Measurements from ENCODE around the gene KCNK16.

- no peak for TF ChIP-seq CREB5 (CRISPR knock-in tag; IDR thresholded peaks at IDR 0.05; ENCODE audit: low read depth)
- no peak for TF ChIP-seq RARB (CRISPR knock-in tag; IDR thresholded peaks at IDR 0.05)
- TF ChIP-seq SNAI2 (CRISPR knock-in tag; IDR thresholded peaks at IDR 0.05): no peak
- TF ChIP-seq ZC3H10 (CRISPR knock-in tag; IDR thresholded peaks at IDR 0.05): no peak
- TF ChIP-seq ZFP30 (CRISPR knock-in tag; IDR thresholded peaks at IDR 0.05): no peak
- no peak for TF ChIP-seq ARNTL (CRISPR knock-in tag; IDR thresholded peaks at IDR 0.05; ENCODE audit: borderline replicate concordance, low read depth)
- TF ChIP-seq TCF4 (CRISPR knock-in tag; IDR thresholded peaks at IDR 0.05; ENCODE audit: borderline replicate concordance): no peak
- no peak for TF ChIP-seq ZNF565 (CRISPR knock-in tag; conservative IDR thresholded peaks at IDR 0.05; ENCODE audit: low read depth)
- TF ChIP-seq, protein P1, sequence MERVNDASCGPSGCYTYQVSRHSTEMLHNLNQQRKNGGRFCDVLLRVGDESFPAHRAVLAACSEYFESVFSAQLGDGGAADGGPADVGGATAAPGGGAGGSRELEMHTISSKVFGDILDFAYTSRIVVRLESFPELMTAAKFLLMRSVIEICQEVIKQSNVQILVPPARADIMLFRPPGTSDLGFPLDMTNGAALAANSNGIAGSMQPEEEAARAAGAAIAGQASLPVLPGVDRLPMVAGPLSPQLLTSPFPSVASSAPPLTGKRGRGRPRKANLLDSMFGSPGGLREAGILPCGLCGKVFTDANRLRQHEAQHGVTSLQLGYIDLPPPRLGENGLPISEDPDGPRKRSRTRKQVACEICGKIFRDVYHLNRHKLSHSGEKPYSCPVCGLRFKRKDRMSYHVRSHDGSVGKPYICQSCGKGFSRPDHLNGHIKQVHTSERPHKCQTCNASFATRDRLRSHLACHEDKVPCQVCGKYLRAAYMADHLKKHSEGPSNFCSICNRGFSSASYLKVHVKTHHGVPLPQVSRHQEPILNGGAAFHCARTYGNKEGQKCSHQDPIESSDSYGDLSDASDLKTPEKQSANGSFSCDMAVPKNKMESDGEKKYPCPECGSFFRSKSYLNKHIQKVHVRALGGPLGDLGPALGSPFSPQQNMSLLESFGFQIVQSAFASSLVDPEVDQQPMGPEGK (CRISPR knock-in tag; IDR thresholded peaks at IDR 0.05; ENCODE audit: borderline replicate concordance): no peak
- TF ChIP-seq, protein P2, sequence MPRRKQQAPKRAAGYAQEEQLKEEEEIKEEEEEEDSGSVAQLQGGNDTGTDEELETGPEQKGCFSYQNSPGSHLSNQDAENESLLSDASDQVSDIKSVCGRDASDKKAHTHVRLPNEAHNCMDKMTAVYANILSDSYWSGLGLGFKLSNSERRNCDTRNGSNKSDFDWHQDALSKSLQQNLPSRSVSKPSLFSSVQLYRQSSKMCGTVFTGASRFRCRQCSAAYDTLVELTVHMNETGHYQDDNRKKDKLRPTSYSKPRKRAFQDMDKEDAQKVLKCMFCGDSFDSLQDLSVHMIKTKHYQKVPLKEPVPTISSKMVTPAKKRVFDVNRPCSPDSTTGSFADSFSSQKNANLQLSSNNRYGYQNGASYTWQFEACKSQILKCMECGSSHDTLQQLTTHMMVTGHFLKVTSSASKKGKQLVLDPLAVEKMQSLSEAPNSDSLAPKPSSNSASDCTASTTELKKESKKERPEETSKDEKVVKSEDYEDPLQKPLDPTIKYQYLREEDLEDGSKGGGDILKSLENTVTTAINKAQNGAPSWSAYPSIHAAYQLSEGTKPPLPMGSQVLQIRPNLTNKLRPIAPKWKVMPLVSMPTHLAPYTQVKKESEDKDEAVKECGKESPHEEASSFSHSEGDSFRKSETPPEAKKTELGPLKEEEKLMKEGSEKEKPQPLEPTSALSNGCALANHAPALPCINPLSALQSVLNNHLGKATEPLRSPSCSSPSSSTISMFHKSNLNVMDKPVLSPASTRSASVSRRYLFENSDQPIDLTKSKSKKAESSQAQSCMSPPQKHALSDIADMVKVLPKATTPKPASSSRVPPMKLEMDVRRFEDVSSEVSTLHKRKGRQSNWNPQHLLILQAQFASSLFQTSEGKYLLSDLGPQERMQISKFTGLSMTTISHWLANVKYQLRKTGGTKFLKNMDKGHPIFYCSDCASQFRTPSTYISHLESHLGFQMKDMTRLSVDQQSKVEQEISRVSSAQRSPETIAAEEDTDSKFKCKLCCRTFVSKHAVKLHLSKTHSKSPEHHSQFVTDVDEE (CRISPR knock-in tag; IDR thresholded peaks at IDR 0.05): no peak
- TF ChIP-seq ESRRG (CRISPR knock-in tag; IDR thresholded peaks at IDR 0.05): no peak
- TF ChIP-seq BACH2 (CRISPR knock-in tag; IDR thresholded peaks at IDR 0.05; ENCODE audit: borderline replicate concordance): no peak
- TF ChIP-seq ZNF70 (CRISPR knock-in tag; IDR thresholded peaks at IDR 0.05): no peak
These were observed 25.5 kb downstream of the KCNK16 start for GRCh38 chr6:39296745-39297640.

All from SK-N-SH treated with all-trans-retinoic acid at 6 μM for 48 hours (cell line).